Fibroblast of the conjunctiva (primary cell): Measurements from ENCODE around the gene EFEMP2.
A peak's percentile ranks its signal among the peaks of the same experiment; 100 is the strongest.
"Not testable (repeated sequence)": the region's sequence is repeated elsewhere in the genome, so short reads cannot be mapped to it uniquely, and the experiment has no call there.

Experiments used
- DNase-seq: peaks from one replicate; pipeline ENCODE4 v3.0.0-alpha.2; 2010; ENCODE audit warnings: low read depth

The EFEMP2 gene

GRCh38 chr11:65900125-65900898 lies 27.7 kb upstream of the EFEMP2 start, which contains the start of gene FOSL1:
Gene FOSL1, minus strand, starts transcription at chr11:65900388. Its CDS starts 49 bp downstream, at chr11:65900339.
- peak; percentile 90 for DNase-seq

- DNase-seq, result no peak
Measured at GRCh38 chr11:65899356-65900124, 26.9 kb upstream of the EFEMP2 start.

- no peak for DNase-seq
Measured at GRCh38 chr11:65898656-65899355, 26.2 kb upstream of the EFEMP2 start.

GRCh38 chr11:65897020-65897471 lies 24.4 kb upstream of the EFEMP2 start:
- no peak for DNase-seq

- no peak for DNase-seq
Measured at GRCh38 chr11:65896034-65896999, 23.7 kb upstream of the EFEMP2 start.

GRCh38 chr11:65895482-65895981 lies 22.9 kb upstream of the EFEMP2 start:
- DNase-seq, result no peak

- DNase-seq, result no peak
Measured at GRCh38 chr11:65894034-65894591, 21.5 kb upstream of the EFEMP2 start.

GRCh38 chr11:65892661-65893317 lies 20.2 kb upstream of the EFEMP2 start:
- DNase-seq, result no peak

- DNase-seq, result not testable (repeated sequence)
Measured at GRCh38 chr11:65892137-65892540, 19.5 kb upstream of the EFEMP2 start.

- DNase-seq, result no peak
Measured at GRCh38 chr11:65891219-65892136, 18.9 kb upstream of the EFEMP2 start.

GRCh38 chr11:65890324-65891218 lies 18.0 kb upstream of the EFEMP2 start, which contains the start of gene CCDC85B:
Gene CCDC85B, plus strand, starts transcription at chr11:65890673. Its CDS starts 111 bp downstream, at chr11:65890784.
- peak; percentile 93 for DNase-seq

GRCh38 chr11:65888163-65888814 lies 15.7 kb upstream of the EFEMP2 start, which contains the start of gene FIBP:
Gene FIBP, minus strand, starts transcription at chr11:65888471. Its CDS starts 53 bp downstream, at chr11:65888418.
- peak; percentile 95 for DNase-seq

GRCh38 chr11:65887723-65888162 lies 15.1 kb upstream of the EFEMP2 start:
- no peak for DNase-seq

- DNase-seq, result no peak
Measured at GRCh38 chr11:65886826-65887722, 14.5 kb upstream of the EFEMP2 start.

- DNase-seq, result no peak
Measured at GRCh38 chr11:65885808-65886536, 13.4 kb upstream of the EFEMP2 start.
